Subcutaneous abdominal adipose tissue (tissue), 5 donors: Measurements from ENCODE around the gene UNC13A.

Source experiments
- H3K27ac ChIP-seq: one replicate; pipeline ENCODE4 v1.7.0; 2013; ENCODE audit warnings: low read depth, mild to moderate bottlenecking, inconsistent platforms, low read length, moderate library complexity
- H3K27me3 ChIP-seq, 5 donors: one replicate each; pipeline ENCODE4 v1.7.0; 2013; ENCODE audit warnings: low read length in 5 of 5, inconsistent platforms in 1 of 5; ENCODE audit not compliant: control insufficient read depth in 5 of 5, insufficient read depth in 4 of 5
- H3K36me3 ChIP-seq, 5 donors: one replicate each; pipeline ENCODE4 v1.7.0; 2013; ENCODE audit warnings: low read length in 5 of 5; ENCODE audit not compliant: control insufficient read depth in 5 of 5, insufficient read depth in 5 of 5
- H3K4me1 ChIP-seq, 5 donors: one replicate each; pipeline ENCODE4 v1.7.0; 2013; ENCODE audit warnings: low read length in 5 of 5, mild to moderate bottlenecking in 3 of 5, moderate library complexity in 1 of 5; ENCODE audit not compliant: control insufficient read depth in 5 of 5, insufficient read depth in 5 of 5
- H3K4me3 ChIP-seq, 5 donors: one replicate each; pipeline ENCODE4 v1.7.0; 2013; ENCODE audit warnings: low read length in 5 of 5, low read depth in 1 of 5
- H3K9ac ChIP-seq, 5 donors: one replicate each; pipeline ENCODE4 v1.7.0; 2013; ENCODE audit warnings: low read length in 5 of 5, mild to moderate bottlenecking in 4 of 5, moderate library complexity in 3 of 5
- H3K9me3 ChIP-seq, 5 donors: one replicate each; pipeline ENCODE4 v1.7.0; 2013; ENCODE audit warnings: low read length in 5 of 5; ENCODE audit not compliant: control insufficient read depth in 5 of 5
- donor health status: healthy.
- donor health status: healthy.
- donor health status: healthy.
- donor health status: healthy.
- donor health status: healthy.

Gene UNC13A

DNA sequence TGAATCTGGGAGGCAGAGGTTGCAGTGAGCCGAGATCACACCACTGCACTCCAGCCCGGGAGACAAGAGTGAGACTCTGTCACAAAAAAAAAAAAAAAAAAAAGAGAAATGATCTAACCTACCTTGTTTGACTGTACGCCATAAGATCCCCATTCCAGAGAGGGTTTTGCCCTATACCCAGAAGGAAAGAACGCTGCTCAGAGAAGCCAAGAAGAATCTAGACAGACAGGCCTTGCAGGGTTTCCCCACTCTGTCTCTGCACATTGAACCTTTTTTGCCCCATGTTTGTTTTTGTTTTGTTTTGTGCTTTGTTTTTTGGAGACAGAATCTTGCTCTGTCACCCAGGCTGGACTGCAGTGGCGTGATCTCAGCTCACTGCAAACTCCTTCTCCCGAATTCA lies 23.7 kb upstream of the UNC13A start:
- Histone ChIP-seq H3K36me3 (no peaks in the 10 kb centered on the region), H3K9ac (no peak overlapping the region), H3K27me3 (peaks cover 0 to 6% (median under 1%) of the 10 kb centered on the region in 5 donors), H3K27ac (no peak overlapping the region), H3K4me1 (peaks cover 0 to 5% (median 1%) of the 10 kb centered on the region in 5 donors), H3K4me3 (no peak overlapping the region), H3K9me3 (no peaks in the 10 kb centered on the region)

DNA sequence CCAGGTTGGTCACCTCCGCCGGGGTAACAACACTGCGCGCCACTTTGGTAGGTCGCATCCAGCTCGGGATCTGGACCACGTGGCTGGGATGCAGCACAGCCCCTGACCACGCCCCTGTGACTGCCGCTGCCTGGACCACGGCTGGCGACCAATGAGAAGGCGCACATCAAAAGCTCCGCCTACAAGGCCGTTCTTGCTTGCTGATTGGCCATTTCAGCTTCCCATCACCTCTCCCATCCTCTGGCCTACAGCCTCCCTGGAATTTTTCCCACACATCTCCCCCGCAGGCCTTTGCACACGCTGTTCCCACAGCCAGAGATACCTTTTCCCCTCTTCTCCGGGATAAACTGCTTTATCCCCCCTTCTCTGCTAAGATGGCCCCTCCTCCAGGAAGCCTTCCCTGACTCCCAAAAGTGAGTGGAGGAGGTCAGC lies 18.6 kb upstream of the UNC13A start:
- Histone ChIP-seq H3K27me3 (peaks cover 4 to 14% (median 7%) of the 10 kb centered on the region in 5 donors), H3K4me1 (peaks cover 0 to 3% (median 0%) of the 10 kb centered on the region in 5 donors), H3K9me3 (no peaks in the 10 kb centered on the region), H3K36me3 (no peaks in the 10 kb centered on the region), H3K27ac (no peak overlapping the region), H3K4me3 (no peak overlapping the region), H3K9ac (no peak overlapping the region)

DNA sequence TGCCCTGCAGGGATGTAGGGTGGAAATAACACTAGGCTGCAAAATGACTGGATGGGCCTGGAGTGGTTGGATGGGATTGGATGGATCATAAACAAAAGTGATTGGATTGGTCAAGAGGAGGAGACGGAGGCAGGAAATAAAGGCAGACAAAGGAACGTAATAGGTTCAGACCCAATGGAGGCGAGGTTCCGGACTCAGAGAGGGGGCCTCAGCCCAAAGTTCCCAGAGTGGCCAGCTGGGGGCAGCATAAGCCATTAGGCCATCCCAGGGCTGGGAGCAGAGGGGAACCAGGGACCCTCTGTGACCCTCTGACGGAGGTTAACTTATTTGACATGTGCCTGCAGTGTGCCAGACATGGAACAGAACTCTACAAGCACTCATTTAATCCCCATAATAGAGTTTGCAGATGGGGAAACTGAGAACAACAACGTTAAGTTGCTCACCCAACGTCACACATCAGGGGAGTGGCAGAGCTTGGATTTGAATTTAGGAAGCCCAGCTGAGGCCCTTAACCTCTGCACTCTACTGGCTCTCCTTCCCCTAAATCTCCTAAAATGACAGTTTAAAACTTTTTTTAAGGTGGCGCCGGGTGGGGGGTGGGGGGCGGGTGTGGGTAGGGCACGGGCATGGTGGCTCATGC lies 15.8 kb upstream of the UNC13A start:
- no peak overlapping the region for H3K9ac ChIP-seq
- H3K4me1 ChIP-seq: peaks cover 0 to 3% (median 0%) of the 10 kb centered on the region in 5 donors
- no peaks in the 10 kb centered on the region for H3K36me3 ChIP-seq
- no peak overlapping the region for H3K4me3 ChIP-seq
- no peak overlapping the region for H3K27ac ChIP-seq
- H3K9me3 ChIP-seq: no peaks in the 10 kb centered on the region
- peaks cover 7 to 20% (median 12%) of the 10 kb centered on the region in 5 donors for H3K27me3 ChIP-seq

DNA sequence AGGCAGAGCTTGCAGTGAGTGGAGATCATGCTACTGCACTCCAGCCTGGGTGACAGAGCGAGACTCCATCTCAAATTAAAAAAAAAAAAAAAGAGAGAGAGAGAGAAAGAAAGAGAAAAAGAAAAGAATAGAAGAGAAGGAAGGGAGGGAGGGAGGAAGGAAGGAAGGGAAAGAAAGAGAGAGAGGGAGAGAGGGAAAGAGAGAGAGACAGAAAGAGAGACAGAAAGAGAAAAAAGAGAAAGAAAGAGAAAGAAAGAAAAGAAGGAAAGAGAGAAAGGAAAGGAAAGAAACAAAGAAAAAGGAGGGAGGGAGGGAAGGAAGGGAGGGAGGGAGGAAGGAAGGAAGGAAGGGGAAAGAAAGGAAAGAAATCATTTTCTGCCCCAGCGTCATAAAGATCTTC lies 7.0 kb upstream of the UNC13A start:
- no peak overlapping the region for H3K27ac ChIP-seq
- no peaks in the 10 kb centered on the region for H3K4me1 ChIP-seq
- H3K9me3 ChIP-seq: peaks cover 0 to 2% (median 0%) of the 10 kb centered on the region in 5 donors
- peaks cover 6 to 24% (median 17%) of the 10 kb centered on the region in 5 donors for H3K27me3 ChIP-seq
- no peaks in the 10 kb centered on the region for H3K36me3 ChIP-seq
- H3K9ac ChIP-seq: no peak overlapping the region
- H3K4me3 ChIP-seq: no peak overlapping the region

DNA sequence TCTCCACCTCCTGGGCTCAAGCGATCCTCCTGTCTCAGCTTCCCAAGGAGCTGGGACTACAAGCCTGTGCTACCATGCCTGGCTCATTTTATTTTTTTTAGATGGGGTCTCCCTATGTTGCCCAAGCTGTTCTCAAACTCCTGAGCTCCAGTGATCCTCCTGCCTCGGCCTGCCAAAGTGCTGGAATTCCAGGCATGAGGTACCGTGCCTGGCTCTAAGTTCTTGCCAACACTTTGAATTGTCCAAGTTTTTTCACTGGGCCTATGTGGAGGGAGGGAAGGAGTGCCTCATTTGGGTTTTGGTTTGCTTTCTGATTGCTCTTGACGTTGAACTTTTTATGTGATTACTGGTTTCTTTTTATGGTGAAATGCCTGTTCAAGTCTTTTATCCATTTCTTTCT lies 4.4 kb upstream of the UNC13A start:
- Histone ChIP-seq H3K9ac (no peak overlapping the region), H3K9me3 (peaks cover 0 to 2% (median 0%) of the 10 kb centered on the region in 5 donors), H3K27ac (no peak overlapping the region), H3K4me1 (peaks cover 0 to 5% (median 3%) of the 10 kb centered on the region in 5 donors), H3K27me3 (peaks cover 11 to 22% (median 21%) of the 10 kb centered on the region in 5 donors), H3K36me3 (no peaks in the 10 kb centered on the region), H3K4me3 (no peak overlapping the region)

DNA sequence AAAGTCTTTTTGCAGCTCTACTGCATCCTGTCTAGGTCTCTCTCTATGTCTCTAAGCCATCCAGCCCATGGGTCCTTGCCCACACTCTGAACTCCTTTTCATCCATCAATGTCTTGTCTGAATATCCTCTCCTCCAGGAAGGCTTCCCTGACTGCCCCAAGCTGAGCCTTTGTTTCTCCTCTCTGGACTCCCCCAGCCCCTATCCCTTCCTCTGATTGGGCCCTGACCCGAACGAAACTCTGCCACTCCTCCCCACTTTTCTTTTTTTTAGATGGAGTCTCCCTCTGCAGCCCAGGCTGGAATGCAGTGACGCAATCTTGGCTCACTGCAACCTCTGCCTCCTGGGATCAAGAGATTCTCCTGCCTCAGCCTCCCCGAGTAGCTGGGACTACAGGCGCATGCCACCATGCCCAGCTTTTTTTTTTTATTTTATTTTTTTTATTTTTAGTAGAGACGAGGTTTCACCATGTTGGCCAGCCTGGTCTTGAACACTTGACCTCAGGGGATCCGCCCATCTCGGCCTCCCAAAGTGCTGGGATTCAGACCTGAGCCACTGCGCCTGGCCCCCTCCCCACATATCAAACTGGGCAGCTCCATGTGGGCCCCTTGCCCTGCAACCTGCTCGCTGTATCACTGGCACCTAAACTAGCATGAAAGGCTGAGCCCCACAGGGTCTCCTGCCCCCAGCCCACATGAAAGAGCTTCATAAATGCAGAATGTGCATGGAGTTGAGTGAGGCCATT lies 870 bp upstream of the UNC13A start:
- H3K27me3 ChIP-seq: peaks cover 14 to 46% (median 37%) of the 10 kb centered on the region in 5 donors
- H3K36me3 ChIP-seq: no peaks in the 10 kb centered on the region
- no peak overlapping the region for H3K27ac ChIP-seq
- H3K4me1 ChIP-seq: peaks cover 0 to 23% (median 12%) of the 10 kb centered on the region in 5 donors
- H3K9ac ChIP-seq: no peak overlapping the region
- peaks cover 0 to 2% (median 0%) of the 10 kb centered on the region in 5 donors for H3K9me3 ChIP-seq
- no peak overlapping the region for H3K4me3 ChIP-seq

DNA sequence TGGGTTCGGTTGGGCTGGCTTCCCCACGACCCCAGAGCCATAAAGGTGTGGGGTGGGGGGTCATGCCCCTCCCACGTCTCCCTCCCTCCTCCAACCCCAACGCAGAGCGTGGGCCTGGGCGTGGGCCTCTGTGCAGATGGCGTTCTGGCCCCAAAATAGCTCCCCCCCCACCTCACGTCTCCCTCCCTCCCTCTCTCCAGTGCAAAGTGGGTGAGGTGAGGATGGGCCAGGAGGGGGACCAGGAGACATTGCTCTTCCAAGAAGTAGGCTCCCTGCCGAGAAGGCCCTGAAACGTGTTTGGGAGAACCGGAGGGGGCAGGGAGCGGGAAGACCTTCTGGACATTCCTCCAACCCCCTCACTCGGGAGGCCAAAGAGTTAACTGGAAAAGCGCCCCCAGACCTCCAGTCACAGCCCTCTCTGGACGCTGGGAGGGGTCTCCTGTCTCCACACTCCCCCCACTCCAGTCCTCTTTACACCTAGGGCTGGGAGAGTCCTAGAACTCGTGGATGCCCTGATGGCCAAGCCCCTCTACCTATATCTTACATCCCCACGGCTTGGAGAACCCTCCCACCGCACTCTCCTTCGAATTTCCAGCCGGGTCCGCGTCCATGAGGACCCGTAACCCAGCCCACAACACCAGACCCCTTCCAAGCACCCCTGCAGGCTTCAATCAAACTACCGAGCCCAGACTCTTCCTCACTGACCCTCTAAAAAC lies 855 bp downstream of the UNC13A start:
- Histone ChIP-seq H3K27me3 (peaks cover 14 to 50% (median 37%) of the 10 kb centered on the region in 5 donors), H3K27ac (no peak overlapping the region), H3K9ac (no peak overlapping the region)

DNA sequence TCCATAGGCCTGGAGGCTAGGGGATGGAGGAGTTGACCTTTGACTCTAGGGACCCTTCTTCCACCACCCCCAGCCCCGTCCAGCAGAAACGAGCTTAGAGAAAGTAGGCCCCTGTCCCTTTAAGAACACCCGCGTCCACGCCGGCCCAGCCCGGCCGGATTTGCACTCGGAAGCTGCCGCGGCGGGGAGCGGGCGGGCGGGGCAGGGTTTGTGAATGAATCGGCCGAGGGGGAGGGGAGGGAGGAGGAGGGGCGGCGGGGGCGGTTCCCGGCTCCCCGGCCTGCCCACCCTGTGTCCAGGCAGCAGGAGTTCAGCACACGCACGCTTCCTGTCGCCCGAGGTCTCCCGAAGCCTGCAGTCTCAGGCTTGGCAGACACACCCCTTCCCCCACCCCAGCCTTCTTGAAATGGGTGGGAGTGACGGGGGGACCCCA lies 1.5 kb downstream of the UNC13A start:
- Histone ChIP-seq H3K4me3 (peak overlapping the region in 2 of 5 donors; percentile 27 to 48), H3K36me3 (no peaks in the 10 kb centered on the region), H3K4me1 (peaks cover 0 to 23% (median 12%) of the 10 kb centered on the region in 5 donors), H3K27ac (no peak overlapping the region), H3K9me3 (peaks cover 0 to under 1% (median 0%) of the 10 kb centered on the region in 5 donors), H3K9ac (no peak overlapping the region), H3K27me3 (peaks cover 14 to 51% (median 34%) of the 10 kb centered on the region in 5 donors)

More for the DNA sequence above, 855 bp downstream of the UNC13A start:
- no peak overlapping the region for H3K4me3 ChIP-seq
- H3K36me3 ChIP-seq: no peaks in the 10 kb centered on the region
- H3K4me1 ChIP-seq: peaks cover 0 to 23% (median 12%) of the 10 kb centered on the region in 5 donors
- peaks cover 0 to 2% (median 0%) of the 10 kb centered on the region in 5 donors for H3K9me3 ChIP-seq

DNA sequence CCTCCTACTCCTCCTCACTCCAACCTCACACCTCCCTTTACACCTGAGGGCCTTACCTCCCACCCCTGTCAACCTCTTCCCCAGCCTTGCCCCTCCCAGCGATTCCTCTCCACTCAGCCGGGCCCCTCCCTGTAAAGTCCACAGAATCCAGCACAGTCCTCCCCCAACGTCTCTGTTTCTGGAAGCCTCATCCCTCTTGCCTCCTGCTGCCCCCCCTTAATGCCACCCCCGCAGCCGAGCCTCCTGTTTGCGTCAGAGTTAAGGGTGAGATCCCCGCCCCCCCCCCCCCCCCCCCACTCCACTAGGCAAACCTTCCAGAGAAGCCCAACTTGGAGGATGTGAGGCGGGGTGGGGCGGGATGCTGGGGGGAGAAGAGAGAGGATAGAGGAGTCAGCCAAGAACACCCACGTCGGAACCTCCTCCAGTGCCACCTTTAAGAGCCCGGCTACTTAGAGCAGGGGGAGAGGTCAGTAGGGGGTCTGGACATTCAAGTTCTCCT lies 2.1 kb downstream of the UNC13A start:
- Histone ChIP-seq H3K9ac (no peak overlapping the region), H3K27ac (no peak overlapping the region), H3K9me3 (no peaks in the 10 kb centered on the region), H3K27me3 (peaks cover 16 to 54% (median 37%) of the 10 kb centered on the region in 5 donors), H3K36me3 (no peaks in the 10 kb centered on the region), H3K4me1 (peaks cover 0 to 27% (median 12%) of the 10 kb centered on the region in 5 donors), H3K4me3 (peak overlapping the region in 2 of 5 donors; percentile 27 to 48)
